GM12874 (cell line): ENCODE data around the gene CCDC47.

Source experiments
- CTCF ChIP-seq: IDR thresholded peaks from 2 replicates; pipeline ENCODE4 v1.5.1; 2011; ENCODE audit warnings: low read depth, mild to moderate bottlenecking, control low read depth, low read length, moderate library complexity; ENCODE audit not compliant: insufficient read depth

CCDC47 gene

GRCh38 chr17:63716426-63716825 lies 57.0 kb downstream of the CCDC47 start:
- TF ChIP-seq CTCF: no peak

GRCh38 chr17:63714550-63715277 lies 58.7 kb downstream of the CCDC47 start:
- TF ChIP-seq CTCF: no peak

- no peak for TF ChIP-seq CTCF
Observed at GRCh38 chr17:63709110-63709509, 64.3 kb downstream of the CCDC47 start.

- no peak for TF ChIP-seq CTCF
Observed at GRCh38 chr17:63707151-63707550, 66.2 kb downstream of the CCDC47 start.

GRCh38 chr17:63706336-63707082 lies 66.9 kb downstream of the CCDC47 start:
- TF ChIP-seq CTCF: no peak

GRCh38 chr17:63705657-63706056 lies 67.7 kb downstream of the CCDC47 start:
- TF ChIP-seq CTCF: no peak

- no peak for TF ChIP-seq CTCF
Observed at GRCh38 chr17:63704836-63705235, 68.6 kb downstream of the CCDC47 start.
